ENCODE data around the gene ELOVL2. TPM values are rescaled to one million over a fixed set of nuclear protein-coding genes. Genes with fewer than 3 reads are reported as not detected.
"Not testable (repeated sequence)": the region's sequence is repeated elsewhere in the genome, so short reads cannot be mapped to it uniquely, and the experiment has no call there.

Gene ELOVL2
- total RNA-seq, 2 donors from 2014 or later: 0.14 TPM; not detected in 1

DNA sequence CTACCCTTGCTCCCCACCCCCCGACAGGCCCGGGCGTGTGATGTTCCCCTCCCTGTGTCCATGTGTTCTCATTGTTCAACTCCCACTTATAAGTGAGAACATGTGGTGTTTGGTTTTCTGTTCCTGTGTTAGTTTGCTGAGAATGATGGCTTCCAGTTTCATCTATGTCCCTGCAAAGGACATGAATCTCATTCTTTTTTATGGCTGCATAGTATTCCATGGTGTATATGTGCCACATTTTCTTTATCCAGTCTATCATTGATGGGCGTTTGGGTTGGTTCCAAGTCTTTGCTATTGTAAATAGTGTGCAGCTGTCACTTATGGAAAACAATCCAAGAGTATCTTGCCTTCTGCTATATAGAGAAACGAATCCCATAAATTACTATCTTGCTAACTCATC is 40.8 kb downstream of the ELOVL2 start:
- DNase-seq; intact Hi-C loops (cut with DNase I, micrococcal nuclease); ATAC-seq: not testable (repeated sequence)

DNA sequence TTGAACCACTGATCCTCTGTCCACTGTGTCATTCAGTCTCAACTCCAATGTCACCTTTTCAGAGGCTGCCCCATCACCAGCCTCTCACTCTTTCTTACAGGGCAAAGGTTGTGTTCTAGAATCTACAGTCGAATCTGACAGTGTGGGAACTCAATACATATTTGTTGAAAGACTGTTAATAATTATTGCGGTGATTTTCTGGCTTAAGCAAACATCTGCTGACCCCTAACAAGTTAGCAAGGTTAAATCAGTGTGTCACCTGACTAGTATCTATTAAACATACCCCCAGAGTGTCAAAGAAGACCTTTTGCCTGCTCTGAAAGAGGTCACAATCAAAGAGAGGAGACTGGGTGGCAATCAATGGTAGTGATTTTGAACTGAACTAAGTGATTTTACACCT is 41.9 kb downstream of the ELOVL2 start:
- intact Hi-C loops (cut with DNase I, micrococcal nuclease): no loop called here
- DNase-seq (no peak), ATAC-seq (no peak)

DNA sequence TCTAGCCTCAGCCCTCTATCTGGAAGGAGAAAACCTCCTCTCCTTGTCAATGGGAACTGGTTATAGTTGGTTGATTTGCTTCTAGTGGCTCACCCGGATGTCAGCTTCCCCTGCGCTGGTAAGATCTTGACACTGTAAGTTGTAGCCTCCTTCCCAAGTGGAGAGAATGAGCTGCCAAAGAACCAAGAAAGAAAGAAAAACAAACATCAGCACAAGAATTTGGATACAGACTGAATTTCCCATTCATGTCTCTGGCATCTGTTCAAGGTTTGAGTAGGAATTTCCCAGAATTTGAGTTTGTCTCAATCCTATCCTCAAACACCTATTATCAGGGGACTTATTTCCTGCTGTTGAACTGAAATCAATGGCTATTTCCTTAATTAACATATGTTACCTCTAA is 44.1 kb downstream of the ELOVL2 start:
- DNase-seq (no peak), ATAC-seq (no peak)
- intact Hi-C loops (cut with DNase I, micrococcal nuclease): no loop called here

DNA sequence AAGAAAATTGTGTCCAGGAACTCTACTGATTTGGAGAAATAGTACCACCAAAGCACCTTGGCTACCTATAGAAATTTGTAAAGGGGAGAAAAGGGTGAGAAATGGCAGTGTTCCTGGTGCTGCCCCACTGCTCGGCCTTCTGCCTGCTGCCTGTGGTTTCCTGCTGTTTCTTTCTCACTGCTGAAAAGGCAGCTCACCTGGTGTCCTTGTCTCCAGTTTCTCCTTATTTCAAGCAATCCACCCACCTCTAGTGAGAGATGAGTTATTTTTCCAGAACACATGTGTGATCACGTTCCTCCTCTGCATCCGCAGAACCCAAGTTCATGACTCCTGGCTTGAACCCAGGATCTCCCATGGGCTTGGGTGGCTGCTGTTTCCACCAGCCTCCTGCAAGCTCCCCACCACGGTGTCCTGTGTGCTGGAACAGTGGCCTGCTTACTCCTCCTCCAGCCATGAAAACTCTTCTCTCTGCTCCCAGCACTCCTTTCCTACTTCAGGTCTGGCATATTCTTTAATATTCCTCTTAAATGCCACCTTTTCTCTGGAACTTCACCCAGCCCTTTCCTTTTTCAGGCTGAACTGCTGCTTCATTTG is 48.9 kb downstream of the ELOVL2 start:
- no peak for DNase-seq
- intact Hi-C loops (cut with DNase I, micrococcal nuclease): no loop called here
- ATAC-seq: no peak

DNA sequence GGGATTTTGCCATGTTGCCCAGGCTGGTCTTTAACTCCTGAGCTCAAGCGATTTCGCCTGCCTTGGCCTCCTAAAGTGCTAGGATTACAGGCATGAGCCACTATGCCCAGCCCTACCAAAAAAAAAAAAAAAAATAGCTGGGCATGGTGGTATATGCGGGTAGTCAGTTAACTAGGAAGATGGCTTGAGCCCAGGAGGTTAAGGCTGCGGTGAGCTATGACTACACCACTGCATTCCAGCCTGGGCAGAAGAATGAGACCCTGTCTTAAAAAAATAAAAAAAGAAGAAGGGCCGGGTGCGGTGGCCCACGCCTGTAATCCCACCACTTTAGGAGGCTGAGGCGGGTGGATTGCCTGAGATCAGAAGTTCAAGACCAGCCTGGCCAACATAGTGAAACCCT is 50.2 kb downstream of the ELOVL2 start:
- intact Hi-C loops (cut with DNase I, micrococcal nuclease): no loop called here
- ATAC-seq: no peak
- no peak for DNase-seq

DNA sequence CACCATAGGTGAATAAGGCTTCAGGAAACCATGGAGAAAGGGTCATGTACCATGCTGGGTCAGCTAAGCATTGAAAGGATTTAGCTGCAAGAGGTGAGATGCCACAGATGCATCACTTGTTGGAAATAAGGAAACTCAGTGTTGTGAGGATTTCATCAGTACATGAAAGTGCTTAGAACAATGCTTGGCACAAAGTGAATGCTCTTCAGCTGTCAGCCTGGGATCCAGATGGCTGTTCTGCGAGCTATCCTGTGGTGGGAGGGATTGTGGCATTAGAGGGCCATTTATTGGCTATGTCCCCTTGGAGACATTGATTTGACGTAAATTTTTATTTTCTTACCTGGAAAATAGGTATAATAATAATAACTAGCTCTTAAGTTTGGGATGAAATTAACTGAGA is 53.0 kb downstream of the ELOVL2 start:
- no peak for DNase-seq
- intact Hi-C loops (cut with DNase I, micrococcal nuclease): no loop called here
- ATAC-seq: no peak

DNA sequence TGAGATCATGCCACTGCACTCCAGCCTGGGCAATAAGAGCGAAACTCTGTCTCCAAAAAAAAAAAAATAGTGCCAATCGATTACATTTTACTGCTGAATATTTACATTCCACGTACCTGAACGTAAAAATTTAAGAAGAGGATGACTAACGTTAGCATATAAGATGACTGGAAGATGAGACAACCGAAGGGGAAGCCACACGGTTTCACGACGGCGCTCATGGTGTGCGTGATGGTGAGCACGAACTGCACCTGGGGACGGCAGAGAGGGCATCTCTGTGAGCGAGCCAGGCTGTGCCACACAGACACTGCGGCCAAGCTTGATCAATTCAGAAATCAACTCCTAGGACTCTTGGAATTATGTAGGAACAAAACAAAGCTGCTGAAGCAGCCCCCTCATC is 54.5 kb downstream of the ELOVL2 start:
- DNase-seq (no peak), ATAC-seq (no peak)
- intact Hi-C loops (cut with DNase I, micrococcal nuclease): no loop called here

DNA sequence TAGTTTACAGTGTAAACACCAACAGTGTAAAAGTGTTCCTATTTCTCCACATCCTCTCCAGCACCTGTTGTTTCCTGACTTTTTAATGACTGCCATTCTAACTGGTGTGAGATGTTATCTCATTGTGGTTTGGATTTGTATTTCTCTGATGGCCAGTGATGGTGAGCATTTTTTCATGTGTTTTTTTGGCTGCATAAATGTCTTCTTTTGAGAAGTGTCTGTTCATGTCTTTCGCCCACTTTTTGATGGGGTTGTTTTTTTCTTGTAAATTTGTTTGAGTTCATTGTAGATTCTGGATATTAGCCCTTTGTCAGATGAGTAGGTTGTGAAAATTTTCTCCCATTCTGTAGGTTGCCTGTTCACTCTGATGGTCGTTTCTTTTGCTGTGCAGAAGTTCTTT is 59.1 kb downstream of the ELOVL2 start:
- DNase-seq; intact Hi-C loops (cut with DNase I, micrococcal nuclease): not testable (repeated sequence)

DNA sequence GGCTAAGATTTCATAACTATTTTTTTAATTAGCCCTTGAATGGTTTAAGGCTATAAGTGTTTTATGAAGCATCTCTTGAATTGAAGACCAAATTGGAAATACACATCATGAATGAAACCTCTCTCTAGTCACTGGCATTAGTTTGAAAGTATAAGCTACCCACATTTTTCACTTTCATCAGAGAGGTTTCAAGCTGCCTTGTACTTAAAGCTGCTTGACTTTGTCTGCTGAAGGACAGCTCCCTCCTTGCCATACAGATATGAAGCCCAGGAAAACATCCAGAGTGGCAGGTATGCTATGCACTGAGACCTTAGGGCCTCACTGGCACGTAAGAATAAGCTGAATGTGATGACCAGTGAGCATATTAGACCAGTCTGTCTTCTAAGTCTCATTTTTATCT is 62.7 kb downstream of the ELOVL2 start:
- DNase-seq: no peak
- ATAC-seq: no peak
- intact Hi-C loops (cut with DNase I, micrococcal nuclease): no loop called here

More for the DNA sequence above, 59.1 kb downstream of the ELOVL2 start:
- ATAC-seq: not testable (repeated sequence)

DNA sequence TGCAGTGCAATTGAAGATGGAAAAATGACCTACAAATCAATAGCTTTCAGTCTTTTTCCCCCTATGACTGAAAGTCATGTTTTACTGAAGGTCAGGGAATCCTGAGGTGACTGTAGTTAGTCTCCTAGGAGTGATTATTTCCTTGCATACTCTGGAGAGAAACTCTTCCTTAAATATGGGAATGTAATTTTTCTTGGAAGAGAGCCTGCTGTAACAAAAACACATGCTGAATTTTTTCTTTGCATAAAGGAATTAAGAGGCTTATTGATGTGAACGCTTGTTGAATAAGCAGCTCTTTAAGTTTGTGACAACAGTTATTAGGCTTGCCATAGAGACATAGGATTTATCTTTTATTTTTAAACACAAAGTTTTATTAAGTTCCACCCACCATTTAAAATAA is 64.5 kb downstream of the ELOVL2 start:
- no peak for DNase-seq
- intact Hi-C loops (cut with DNase I, micrococcal nuclease): no loop called here
- no peak for ATAC-seq

DNA sequence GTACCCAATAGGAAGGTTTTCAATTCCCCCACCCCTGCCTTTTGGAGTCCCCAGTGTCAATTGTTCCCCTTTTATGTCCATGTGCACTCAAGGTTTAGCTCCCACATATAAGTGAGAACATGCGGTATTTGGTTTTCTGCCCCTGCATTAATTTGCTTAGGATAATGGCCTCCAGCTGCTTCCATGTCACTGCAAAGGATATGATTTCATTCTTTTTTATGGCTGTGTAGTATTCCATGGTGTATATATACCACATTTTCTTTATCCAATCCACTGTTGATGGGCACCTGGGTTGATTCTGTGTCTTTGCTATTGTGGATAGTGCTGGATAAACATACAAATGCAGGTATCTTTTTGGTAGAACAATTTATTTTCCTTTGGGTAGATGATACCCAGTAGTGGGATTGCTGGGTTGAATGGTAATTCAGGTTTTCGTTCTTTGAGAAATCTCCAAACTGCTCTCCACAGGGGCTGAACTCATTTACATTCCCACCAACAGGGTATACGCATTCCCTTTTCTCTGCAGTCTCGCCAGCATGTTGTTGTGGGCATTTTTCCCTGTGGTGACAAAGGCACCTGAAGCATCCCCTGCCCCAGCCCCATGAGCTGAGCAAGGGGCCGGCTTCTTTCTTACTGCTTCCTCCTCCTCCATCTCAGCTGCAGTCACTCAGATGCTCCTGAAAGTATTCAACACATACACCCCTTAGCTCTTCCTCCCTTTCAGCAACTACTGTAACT is 66.7 kb downstream of the ELOVL2 start:
- ATAC-seq: no peak
- intact Hi-C loops (cut with DNase I, micrococcal nuclease): no loop called here

DNA sequence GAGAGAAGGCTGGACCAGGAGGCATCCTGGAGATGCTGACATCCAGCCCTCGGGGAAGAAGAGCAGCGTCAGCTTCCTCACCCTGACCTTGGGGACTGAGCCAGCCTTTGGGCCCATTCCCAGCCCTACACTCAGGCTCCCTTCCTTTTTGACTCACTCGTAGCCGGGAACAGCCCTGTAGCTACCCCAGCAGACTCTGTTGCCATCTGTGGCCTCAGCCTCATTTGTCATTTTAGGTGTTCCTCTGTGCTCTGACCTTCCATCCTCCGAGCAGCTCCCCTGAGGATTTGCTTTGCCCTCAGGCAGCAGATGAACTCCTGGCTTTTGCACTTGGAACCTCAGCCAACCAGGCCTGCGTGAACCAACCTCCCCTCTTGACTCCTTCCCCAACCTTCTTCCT is 67.5 kb downstream of the ELOVL2 start:
- no peak for DNase-seq
- no peak for ATAC-seq
- intact Hi-C loops (cut with DNase I, micrococcal nuclease): no loop called here

More for the DNA sequence above, 66.7 kb downstream of the ELOVL2 start:
- DNase-seq: no peak

DNA sequence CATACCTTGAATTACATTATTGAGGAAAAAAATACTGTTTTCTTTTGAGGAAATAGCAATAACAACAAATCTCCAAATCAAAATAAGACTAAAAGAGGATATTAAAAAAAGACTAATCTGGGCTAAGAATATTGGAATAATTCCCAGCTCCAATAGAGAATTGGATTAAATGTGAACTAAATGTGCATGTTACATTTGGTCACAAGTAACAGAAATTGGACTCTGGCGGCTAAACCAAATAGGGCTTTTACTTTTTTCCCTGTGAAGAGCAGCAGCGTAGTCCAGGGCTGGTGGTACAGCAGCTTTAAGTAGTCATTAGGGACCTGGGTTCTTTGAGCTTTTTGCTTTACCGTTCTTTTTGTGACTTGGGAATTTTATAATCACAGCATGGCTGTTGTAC is 71.9 kb downstream of the ELOVL2 start:
- intact Hi-C loops (cut with DNase I, micrococcal nuclease): no loop called here
- ATAC-seq: no peak
- no peak for DNase-seq

DNA sequence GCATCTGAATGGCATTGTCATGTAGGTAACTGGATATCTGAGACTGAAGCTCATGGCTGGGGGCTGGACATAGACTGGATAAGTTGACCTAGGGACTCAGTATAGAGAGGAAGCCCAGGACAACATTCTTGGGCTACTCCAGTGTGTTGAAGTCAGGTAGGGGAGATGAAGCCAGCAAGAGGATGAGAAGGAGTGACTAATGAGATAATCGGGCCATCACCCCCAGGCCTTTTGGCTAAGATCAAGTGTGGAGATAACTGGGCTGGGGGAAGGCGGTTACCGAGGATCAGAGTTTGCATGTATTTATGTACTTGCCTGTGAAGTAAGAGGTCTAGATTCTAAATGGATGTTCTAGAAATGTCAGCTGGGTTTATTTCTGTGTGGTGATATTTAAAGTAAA is 73.4 kb downstream of the ELOVL2 start:
- DNase-seq (no peak), ATAC-seq (no peak)
- intact Hi-C loops (cut with DNase I, micrococcal nuclease): no loop called here

DNA sequence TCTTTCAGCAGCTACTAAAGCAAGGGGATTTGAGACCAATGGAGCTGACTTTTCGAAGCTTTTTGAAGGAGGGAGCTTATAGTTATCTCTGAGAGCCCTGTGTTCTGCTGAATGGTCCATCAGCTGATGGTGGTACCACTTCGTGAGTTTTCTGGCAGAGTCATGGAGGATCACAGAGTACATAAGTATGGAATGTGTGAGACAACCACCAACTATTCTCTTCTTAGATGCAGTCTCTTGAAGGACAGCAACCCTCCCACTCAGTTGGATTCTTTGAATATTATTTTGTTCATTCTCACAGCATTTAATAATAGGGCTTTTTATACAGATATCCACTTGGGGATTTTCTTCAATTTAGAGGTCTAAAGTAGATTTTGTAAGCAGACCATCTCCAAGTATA is 75.3 kb downstream of the ELOVL2 start:
- intact Hi-C loops (cut with DNase I, micrococcal nuclease): no loop called here
- DNase-seq (no peak), ATAC-seq (no peak)

DNA sequence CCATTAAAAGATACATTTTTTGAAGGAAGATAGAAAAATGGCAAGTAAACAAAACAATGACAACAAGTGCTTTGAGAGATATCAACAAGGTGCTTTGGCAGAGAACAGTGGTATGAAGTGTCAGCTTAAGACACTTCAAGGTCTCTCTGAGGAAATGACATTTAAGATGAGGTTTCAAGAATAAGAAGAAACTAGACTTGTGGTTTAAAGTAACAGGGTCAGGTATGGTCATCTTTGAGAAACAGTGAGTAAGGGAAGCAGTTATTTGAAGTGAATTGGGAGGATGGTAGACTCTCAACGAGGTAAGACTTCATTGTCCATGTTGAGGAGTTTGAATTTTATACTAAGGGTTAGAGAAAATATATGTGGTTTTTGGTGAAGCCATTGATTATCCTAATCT is 79.4 kb downstream of the ELOVL2 start:
- DNase-seq (no peak), ATAC-seq (no peak)
- intact Hi-C loops (cut with DNase I, micrococcal nuclease): no loop called here

DNA sequence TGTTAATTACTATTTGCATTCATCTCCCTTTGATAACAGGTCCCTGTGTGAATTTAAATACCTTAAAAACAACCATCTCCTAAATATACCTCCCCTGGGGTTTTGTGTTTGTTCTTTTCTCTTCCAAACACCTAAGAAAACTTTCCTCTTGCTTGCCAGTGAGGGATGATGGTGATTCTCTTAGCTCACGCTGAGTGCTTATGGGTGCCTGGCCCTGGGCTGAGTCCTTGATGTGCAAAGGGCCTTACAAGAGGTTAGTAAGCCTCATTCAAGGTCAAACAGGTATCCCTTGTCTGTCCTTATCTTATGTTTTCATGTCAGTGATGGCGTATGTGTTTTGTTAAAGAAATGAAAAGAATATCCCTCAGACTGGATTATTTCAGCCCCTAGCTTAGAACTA is 81.0 kb downstream of the ELOVL2 start:
- no peak for ATAC-seq

DNA sequence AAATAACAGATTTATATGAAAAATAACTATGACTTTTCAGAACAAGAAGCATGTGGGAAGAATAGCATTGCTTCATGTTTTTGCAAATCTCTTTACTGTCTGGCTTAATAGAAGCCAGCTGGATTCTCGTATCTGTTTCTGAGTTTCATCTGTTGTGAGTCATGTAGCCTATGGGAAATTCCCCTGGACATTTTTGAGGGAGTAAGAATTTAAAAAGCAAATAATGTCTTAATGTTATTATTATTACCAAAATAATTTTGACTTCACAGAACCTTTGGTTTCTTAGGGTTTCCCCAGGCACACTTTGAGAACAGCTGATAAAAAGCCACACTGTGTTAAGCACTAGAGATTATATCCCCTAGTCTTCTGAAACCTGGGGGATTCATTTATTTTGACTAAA is 81.4 kb downstream of the ELOVL2 start:
- intact Hi-C loops (cut with DNase I, micrococcal nuclease): no loop called here
- DNase-seq: no peak
- ATAC-seq: no peak

More for the DNA sequence above, 81.0 kb downstream of the ELOVL2 start:
- no peak for DNase-seq
- intact Hi-C loops (cut with DNase I, micrococcal nuclease): no loop called here

DNA sequence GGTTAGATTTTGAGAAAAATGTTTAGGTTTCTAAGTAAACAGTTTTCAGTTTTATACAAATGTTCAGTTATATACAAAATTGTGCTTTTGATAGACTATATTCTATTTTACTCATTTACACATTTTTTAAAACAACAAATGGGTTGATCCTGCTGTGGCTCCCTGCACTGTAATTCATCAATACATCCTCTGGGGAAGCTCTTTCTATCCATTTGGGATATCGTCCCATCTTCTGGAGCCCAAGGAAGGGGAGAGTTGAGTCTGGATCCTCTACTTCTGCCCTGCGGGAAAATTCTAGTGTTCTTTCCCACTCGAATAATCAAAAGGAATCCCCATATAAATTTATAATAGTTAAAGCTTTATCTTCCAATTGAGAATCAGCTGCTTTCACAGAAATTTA is 82.3 kb downstream of the ELOVL2 start:
- intact Hi-C loops (cut with DNase I, micrococcal nuclease): no loop called here
- ATAC-seq: no peak
- no peak for DNase-seq

DNA sequence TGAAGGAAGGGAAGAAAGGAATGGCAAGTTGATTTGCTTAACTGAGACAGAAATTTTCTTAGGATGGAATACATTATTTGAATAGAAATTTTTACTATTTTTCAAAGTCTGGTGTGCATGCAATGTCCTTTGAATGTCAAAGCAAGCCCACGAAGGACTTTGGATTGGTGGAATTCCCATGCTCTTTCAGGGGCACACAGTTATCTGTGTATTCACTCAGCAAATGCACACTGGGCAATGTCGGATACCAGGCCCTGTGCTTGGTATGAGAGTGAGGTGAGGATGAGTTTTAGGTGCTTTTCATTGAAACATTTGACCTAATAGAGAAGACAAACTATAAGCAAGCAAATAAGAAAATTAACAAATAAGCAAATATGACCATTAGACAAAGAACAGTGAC is 83.9 kb downstream of the ELOVL2 start:
- intact Hi-C loops (cut with DNase I, micrococcal nuclease): no loop called here
- ATAC-seq (no peak), DNase-seq (no peak)

DNA sequence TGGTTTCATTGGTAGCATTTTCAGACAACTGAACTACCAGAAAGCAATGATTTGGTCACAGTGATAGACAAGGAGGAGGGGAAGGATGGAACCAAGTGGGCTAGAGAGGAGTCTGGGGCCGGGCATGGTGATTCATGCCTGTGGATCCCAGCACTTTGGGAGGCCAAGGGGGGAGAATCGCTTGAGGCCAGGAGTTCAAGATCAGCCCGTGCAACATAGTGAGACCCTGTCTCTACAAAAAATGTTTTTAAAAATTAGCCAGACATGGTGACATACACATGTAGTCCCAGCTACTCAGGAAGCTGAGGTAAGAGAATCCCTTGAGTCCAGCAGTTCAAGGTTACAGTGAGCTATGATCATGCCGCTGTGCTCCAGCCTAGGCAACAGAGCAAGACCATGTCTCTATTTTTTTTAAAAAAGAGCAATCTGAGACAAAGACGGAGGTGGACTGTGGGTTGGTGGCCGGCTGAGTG is 86.7 kb downstream of the ELOVL2 start:
- DNase-seq (no peak), ATAC-seq (no peak)
- intact Hi-C loops (cut with DNase I, micrococcal nuclease): no loop called here

Data from left colon (tissue), 2 donors.